HUES48 (cell line): ENCODE results near the gene UNKL.
A peak's percentile ranks its signal among the peaks of the same experiment; 100 is the strongest.
"Not testable (repeated sequence)": the region's sequence is repeated elsewhere in the genome, so short reads cannot be mapped to it uniquely, and the experiment has no call there.

ENCODE experiments used
- H3K27ac ChIP-seq: one replicate; pipeline ENCODE4 v1.7.0; 2013; ENCODE audit warnings: low read depth, low read length, inconsistent platforms
- H3K27me3 ChIP-seq: 2 replicates; pipeline ENCODE4 v1.6.1; 2013; ENCODE audit warnings: mild to moderate bottlenecking, low read length; ENCODE audit not compliant: control insufficient read depth, insufficient read depth
- H3K36me3 ChIP-seq: 2 replicates; pipeline ENCODE4 v1.6.1; 2013; ENCODE audit warnings: low read length; ENCODE audit not compliant: control insufficient read depth, insufficient read depth
- H3K4me1 ChIP-seq: 2 replicates; pipeline ENCODE4 v1.6.1; 2013; ENCODE audit warnings: mild to moderate bottlenecking, low read length; ENCODE audit not compliant: control insufficient read depth, insufficient read depth
- H3K4me3 ChIP-seq: 2 replicates; pipeline ENCODE4 v1.5.1; 2013; ENCODE audit warnings: mild to moderate bottlenecking, low read depth, low read length
- H3K9ac ChIP-seq: 2 replicates; pipeline ENCODE4 v1.6.1; 2013; ENCODE audit warnings: mild to moderate bottlenecking, low read depth, low read length, moderate library complexity
- H3K9me3 ChIP-seq: 2 replicates; pipeline ENCODE4 v1.6.1; 2013; ENCODE audit warnings: low read length; ENCODE audit not compliant: control insufficient read depth, insufficient read depth

Gene UNKL

DNA sequence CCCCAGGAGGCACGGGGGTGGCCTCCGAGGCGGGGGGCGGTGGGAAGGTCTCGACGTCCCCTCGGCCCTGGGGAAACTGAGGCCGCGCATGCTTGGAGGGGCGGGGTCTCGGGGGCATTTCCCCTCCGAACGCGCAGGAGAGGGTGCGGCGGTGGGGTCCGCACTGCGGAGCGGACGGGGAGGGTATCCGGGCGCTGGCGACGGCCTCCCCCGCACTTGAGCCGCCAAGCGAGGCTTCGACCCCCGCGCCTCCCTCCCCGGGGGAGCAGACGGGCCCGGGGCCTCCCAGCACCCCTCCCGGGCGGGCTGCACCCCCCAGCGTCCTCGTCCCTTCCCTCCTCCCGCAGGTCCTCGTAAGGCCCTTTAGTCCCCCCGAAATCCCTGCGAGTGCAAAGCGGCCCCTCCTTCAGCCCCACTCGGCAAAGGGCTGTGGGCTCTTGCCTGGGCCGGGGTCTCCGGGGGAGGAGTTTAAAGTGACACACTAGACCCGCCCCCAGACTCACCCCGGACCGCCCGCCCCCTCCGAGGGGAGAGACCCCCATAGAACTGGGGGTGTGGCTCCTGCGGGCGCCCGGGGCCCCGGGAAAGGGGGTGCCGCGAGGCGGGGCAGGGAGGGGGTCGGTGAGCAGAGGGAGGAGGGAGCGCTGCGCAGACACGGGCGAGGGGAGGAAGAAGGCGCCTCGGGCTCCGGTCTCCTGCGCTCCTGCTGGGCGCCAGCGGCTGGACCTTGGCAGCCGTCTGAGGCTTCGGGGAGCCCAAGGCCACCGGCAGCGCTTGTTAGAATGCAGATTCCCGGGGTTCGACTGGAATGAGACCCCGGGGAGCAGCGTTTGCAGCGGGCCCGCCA, 80.4 kb downstream of the UNKL start:
- Histone ChIP-seq H3K27ac (no peak overlapping the region), H3K27me3 (peaks cover 48% of the 10 kb centered on the region), H3K36me3 (no peaks in the 10 kb centered on the region), H3K9ac (no peak overlapping the region), H3K4me3 (peak overlapping the region; percentile 48), H3K9me3 (no peaks in the 10 kb centered on the region), H3K4me1 (peaks cover 11% of the 10 kb centered on the region; the same call in 1 of the 2 replicates)

DNA sequence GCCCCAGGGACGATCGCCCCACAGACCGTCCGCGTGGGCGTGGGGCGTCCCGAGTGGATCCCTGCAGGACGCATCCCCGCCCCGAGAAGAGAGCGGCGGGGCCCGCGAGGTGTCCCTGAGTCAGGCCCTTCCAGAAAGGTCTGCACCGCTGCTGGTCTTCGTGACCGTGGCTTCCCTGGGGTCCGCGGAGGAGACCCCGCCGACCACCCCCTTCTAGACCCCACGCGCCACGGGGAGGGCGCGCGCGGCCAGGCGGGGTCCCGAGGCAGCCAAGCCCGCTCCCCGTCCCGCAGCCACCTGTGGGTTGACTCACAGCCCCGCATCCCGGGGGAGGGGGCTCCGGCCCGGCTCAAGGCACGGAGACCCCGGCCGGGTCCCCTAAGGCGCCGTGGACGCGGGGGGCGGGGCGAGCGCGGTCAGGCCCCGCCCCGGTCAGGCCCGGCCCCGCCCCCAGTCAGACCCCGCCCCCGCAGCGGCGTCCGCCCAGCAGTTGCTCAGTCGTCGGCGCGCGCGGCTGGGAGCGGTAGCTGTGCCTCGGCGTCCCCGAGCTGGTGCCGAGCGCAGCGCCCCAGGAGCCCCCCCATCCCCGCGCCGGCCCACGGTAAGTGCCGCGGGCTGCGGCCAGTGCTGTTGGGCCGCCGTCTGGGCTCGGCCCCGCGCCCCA, 81.2 kb downstream of the UNKL start, which contains the start of gene BAIAP3:
Gene BAIAP3, plus strand, starts transcription at position 497 of the 664 bp plus-strand sequence. CDS start 4,905 bp downstream, outside the sequence.
- no peaks in the 10 kb centered on the region for H3K9me3 ChIP-seq
- H3K36me3 ChIP-seq, result no peaks in the 10 kb centered on the region
- H3K9ac ChIP-seq, result no peak within 1 kb of the TSS
- no peak within 1 kb of the TSS for H3K27ac ChIP-seq
- H3K4me3 ChIP-seq, result peak within 1 kb of the TSS; percentile 54
- H3K27me3 ChIP-seq, result peaks cover 48% of the 10 kb centered on the region
- H3K4me1 ChIP-seq, result peaks cover 11% of the 10 kb centered on the region; the same call in 1 of the 2 replicates

DNA sequence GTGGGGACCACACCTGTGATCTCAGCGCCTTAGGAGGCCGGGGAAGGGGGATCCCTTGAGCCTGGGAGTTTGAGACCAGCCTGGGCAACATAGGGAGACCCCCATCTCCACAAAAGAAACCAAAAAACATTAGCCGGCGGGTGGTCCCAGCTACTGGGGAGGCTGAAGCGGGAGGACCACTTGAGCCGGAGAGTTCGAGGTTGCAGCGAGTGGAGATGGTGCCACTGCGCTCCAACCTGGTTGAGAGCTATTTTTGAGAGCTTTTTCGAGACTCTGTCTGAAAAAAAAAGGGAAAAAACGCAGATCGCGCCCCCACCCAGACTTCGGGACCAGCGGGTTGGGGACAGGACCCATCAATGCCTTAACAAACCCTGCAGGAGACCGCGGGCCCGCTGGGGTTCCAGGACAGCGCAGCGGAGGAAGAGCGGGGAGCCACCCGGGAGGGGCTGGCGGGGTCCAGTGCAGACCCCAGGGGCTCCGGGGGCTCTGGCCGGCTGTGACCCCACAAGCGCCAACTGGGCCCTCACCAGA, 81.8 kb downstream of the UNKL start:
- H3K9ac ChIP-seq, result no peak overlapping the region
- peaks cover 48% of the 10 kb centered on the region for H3K27me3 ChIP-seq
- no peaks in the 10 kb centered on the region for H3K36me3 ChIP-seq
- peaks cover 11% of the 10 kb centered on the region; the same call in 1 of the 2 replicates for H3K4me1 ChIP-seq
- no peak overlapping the region for H3K27ac ChIP-seq
- no peaks in the 10 kb centered on the region for H3K9me3 ChIP-seq
- peak overlapping the region; percentile 54; the same call in 1 of the 2 replicates for H3K4me3 ChIP-seq

DNA sequence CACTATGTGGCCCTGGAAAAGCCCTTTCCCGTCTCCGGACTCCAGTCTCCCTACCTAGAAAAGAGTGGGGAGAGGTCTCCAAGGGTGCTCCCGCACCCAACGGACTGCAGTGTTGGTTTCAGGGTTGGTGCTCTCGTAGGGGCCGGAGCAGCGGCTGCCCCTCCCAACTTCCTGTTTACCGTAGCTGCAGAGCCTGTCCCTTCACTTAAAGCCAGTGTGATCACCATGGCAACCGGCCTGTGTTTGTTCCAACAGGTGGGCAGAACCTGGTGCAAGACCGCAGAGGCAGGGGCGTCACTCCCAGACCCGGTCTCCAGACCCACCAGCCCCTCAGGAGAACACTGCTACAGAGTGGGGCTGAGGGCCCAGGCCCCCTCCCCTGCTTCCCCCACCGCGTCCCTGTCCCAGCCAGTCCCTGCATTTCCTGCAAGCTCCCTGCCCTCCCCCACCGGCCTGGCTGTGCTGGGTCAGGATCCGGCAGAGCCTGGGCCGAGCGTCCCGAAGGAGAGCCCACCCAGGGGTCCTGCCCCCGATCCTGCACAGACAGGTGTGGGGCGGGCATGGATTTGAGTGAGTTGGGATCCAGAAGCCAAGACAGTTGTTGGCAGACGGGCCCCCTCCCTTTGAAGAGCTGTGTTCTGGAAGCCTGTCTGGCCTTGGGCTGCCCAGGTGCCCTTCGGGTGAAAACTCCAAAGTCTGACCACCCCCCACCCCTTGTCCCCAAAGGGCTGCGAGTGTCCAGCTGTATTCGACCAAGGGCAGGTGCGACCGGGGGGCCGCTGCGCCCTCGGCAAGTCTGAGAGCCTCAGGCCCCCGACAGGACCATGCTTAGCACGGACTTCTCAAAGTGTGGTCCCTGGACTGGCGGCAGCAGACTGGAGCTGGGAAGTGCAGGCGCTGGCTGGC, 82.5 kb downstream of the UNKL start:
- Histone ChIP-seq H3K4me3 (peak overlapping the region; percentile 54), H3K27me3 (peaks cover 48% of the 10 kb centered on the region)

DNA sequence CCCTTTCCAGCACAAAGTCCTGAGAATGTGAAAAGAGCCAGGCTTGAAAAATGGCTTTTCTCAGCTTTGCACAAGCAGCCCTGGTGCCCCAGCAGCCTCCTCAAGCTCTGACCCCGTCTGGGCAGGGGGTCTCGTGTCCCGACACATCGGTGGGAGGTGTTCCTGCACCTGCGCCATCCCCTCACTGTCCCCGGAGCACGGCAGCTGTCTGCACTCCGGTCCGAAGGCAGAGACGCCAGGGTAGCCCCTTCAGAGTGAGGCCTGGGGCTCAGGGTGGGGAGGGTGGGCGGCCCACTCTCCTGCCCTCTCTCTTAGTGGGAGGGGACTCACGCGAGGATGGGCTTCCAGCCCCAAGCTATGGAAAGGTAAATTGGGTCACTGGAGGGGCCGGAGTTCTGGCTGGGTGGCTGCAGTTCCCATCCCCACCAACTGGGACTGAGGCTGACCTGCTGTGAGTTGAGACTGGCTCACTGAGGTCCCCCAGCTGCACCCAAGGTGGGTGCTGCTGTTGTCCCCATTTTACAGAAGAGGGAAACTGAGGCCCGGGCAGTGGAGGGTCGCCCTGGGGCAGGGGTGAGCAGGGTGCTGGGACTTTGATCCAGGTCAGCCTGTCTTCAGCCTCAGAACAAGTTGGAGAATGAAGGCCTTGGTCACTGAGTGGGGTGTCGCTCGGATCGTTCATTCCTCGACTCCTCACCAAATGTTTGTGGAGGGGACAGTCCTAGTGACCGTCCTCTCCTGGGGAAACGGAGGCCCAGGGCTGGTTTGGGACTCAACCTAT, 83.4 kb downstream of the UNKL start:
- H3K4me3 ChIP-seq, result peak overlapping the region; percentile 54
- no peaks in the 10 kb centered on the region for H3K36me3 ChIP-seq
- peaks cover 41% of the 10 kb centered on the region for H3K27me3 ChIP-seq
- no peaks in the 10 kb centered on the region for H3K9me3 ChIP-seq
- no peak overlapping the region for H3K9ac ChIP-seq
- peaks cover 11% of the 10 kb centered on the region; the same call in 1 of the 2 replicates for H3K4me1 ChIP-seq
- peak overlapping the region; percentile 88 for H3K27ac ChIP-seq

More for the DNA sequence above, 82.5 kb downstream of the UNKL start:
- no peak overlapping the region for H3K9ac ChIP-seq
- H3K4me1 ChIP-seq, result peaks cover 11% of the 10 kb centered on the region; the same call in 1 of the 2 replicates
- no peaks in the 10 kb centered on the region for H3K9me3 ChIP-seq
- H3K36me3 ChIP-seq, result no peaks in the 10 kb centered on the region
- H3K27ac ChIP-seq, result peak overlapping the region; percentile 88

DNA sequence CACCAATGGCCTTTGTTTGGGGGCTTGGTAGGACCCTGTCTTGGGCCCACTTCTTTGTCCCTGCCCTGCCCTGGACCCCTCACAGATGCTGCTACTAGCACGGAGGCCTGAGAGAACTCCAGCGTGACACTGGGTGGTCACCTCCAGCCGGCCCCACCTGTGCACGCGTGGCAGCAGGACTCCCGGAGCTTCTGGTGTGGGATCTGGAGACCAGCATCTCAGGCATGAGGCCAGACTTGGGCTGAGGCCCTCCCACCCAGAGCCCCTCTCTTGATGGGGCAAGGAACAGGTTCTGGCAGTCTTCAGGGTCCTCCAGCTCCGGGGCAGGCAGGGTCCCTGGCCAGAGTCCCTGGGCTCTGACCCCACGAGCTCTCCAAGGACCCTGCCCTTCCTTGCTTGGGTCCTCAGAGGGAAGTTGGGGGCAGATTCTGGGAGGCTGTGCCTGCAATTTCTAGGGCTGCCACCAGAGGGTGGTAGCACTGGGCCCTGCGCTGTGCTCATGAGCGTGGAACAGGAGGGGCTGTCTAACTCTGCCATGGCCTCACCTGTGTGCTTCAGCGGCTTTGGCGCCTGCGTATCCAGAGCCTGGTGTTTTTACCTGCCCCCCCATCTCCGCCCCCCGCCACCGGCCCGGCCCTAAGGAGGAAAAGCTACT, 84.1 kb downstream of the UNKL start:
- Histone ChIP-seq H3K4me1 (peaks cover 11% of the 10 kb centered on the region; the same call in 1 of the 2 replicates), H3K4me3 (no peak overlapping the region), H3K36me3 (0 out of 2 replicates have a peak, but pooled peaks cover 2% of the 10 kb centered on the region), H3K9me3 (no peaks in the 10 kb centered on the region), H3K9ac (no peak overlapping the region), H3K27ac (no peak overlapping the region), H3K27me3 (peaks cover 34% of the 10 kb centered on the region)

DNA sequence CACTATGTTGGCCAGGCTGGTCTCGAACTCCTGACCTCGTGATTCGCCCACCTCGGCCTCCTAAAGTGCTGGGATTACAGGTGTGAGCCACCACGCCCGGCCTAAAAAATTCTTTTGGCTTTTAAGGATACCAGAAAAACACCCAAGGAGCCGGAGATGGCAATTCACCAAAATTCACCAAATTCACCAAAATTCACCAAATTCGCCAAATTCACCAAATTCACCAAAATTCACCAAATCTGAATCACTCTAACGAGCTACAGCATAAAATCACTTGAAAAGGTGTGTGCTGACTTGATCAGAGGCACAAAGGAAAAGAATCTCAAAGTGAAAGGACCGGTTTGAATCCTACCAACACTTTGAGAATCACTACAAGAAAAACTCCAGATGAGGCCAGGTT, 85.5 kb downstream of the UNKL start:
- H3K27me3 ChIP-seq, result peaks cover 20% of the 10 kb centered on the region
- peaks cover 16% of the 10 kb centered on the region for H3K36me3 ChIP-seq
- H3K4me3 ChIP-seq, H3K9ac ChIP-seq, H3K27ac ChIP-seq, H3K9me3 ChIP-seq: not testable (repeated sequence)
- H3K4me1 ChIP-seq, result peaks cover 11% of the 10 kb centered on the region; the same call in 1 of the 2 replicates

DNA sequence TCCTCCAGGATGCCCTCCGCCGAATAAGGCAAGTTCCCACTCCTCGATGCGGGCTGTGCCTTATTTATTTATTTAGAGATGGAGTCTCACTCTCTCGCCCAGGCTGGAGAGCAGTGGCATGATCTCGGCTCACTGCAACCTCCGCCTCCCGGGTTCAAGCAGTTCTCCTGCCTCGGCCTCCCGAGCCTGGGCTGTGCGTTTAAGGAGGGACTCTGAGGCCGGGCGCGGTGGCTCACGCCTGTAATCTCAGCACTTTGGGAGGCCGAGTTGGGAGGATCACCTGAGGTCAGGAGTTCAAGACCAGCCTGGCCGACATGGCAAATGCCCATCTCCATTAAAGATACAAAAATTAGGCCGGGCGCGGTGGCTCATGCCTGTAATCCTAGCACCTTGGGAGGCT, 86.4 kb downstream of the UNKL start:
- H3K9me3 ChIP-seq, H3K27ac ChIP-seq: not testable (repeated sequence)

DNA sequence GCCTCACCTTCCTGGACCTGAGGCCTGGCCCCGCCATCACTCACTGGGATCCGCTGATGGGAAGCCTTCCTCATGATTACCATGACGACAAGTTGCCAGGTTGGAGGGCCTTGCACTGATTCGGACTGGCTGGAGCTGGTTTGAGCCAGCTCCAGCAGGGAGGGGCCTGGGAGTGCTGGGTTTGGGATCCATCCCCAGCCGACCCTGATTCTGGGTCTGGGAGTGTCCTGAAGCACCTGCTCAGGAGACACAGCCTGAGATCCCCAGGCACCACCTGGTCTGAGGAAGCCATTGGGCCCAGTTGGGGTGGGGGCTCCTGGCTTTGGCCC, 86.9 kb downstream of the UNKL start:
- H3K9ac ChIP-seq, result no peak overlapping the region
- H3K27me3 ChIP-seq, result peaks cover 8% of the 10 kb centered on the region
- H3K36me3 ChIP-seq, result peaks cover 24% of the 10 kb centered on the region
- H3K27ac ChIP-seq, result no peak overlapping the region
- peaks cover 11% of the 10 kb centered on the region; the same call in 1 of the 2 replicates for H3K4me1 ChIP-seq
- no peak overlapping the region for H3K4me3 ChIP-seq
- H3K9me3 ChIP-seq, result no peaks in the 10 kb centered on the region

More for the DNA sequence above, 86.4 kb downstream of the UNKL start:
- Histone ChIP-seq H3K27me3 (peaks cover 13% of the 10 kb centered on the region), H3K36me3 (peaks cover 24% of the 10 kb centered on the region), H3K4me1 (peaks cover 11% of the 10 kb centered on the region; the same call in 1 of the 2 replicates)
- H3K4me3 ChIP-seq, H3K9ac ChIP-seq: not testable (repeated sequence)
